Hematopoietic multipotent progenitor cell treated with erythropoietin and hydrocortisone succinate and interleukin-3 and kit ligand, for 15 days (in vitro differentiated cells): ENCODE results near the gene FKBP1B.
"Not testable (repeated sequence)": the region's sequence is repeated elsewhere in the genome, so short reads cannot be mapped to it uniquely, and the experiment has no call there.

Experiments
- DNase-seq: peaks from one replicate; pipeline ENCODE4 v3.0.0-alpha.2; 2015; ENCODE audit warnings: low spot score

The FKBP1B gene

GRCh38 chr2:24049485-24050021 lies at the start of gene FKBP1B:
Gene FKBP1B (plus strand): TSS chr2:24049741. CDS start chr2:24049850, 109 bp downstream.
- no peak for DNase-seq

GRCh38 chr2:24007693-24008092 lies 41.8 kb upstream of the FKBP1B start:
- no peak for DNase-seq

GRCh38 chr2:24008672-24009366 lies 40.7 kb upstream of the FKBP1B start:
- peak; percentile 26 for DNase-seq

- no peak for DNase-seq
Observed at GRCh38 chr2:24009367-24009679, 40.2 kb upstream of the FKBP1B start.

- peak; percentile 79 for DNase-seq
Observed at GRCh38 chr2:24009680-24010476, 39.7 kb upstream of the FKBP1B start, which contains the start of gene MFSD2B. Gene MFSD2B (plus strand): TSS chr2:24010085. CDS start chr2:24010097, 12 bp downstream.

GRCh38 chr2:24010477-24011249 lies 38.9 kb upstream of the FKBP1B start:
- peak; percentile 69 for DNase-seq

GRCh38 chr2:24011250-24012104 lies 38.1 kb upstream of the FKBP1B start:
- DNase-seq = peak; percentile 97

- DNase-seq = peak; percentile 48
Observed at GRCh38 chr2:24012521-24013188, 36.9 kb upstream of the FKBP1B start.

- not testable (repeated sequence) for DNase-seq
Observed at GRCh38 chr2:24014902-24015301, 34.6 kb upstream of the FKBP1B start.

- no peak for DNase-seq
Observed at GRCh38 chr2:24015562-24016375, 33.8 kb upstream of the FKBP1B start.

- no peak for DNase-seq
Observed at GRCh38 chr2:24016376-24016761, 33.2 kb upstream of the FKBP1B start.

- DNase-seq = no peak
Observed at GRCh38 chr2:24016853-24017703, 32.5 kb upstream of the FKBP1B start.

- no peak for DNase-seq
Observed at GRCh38 chr2:24017711-24018110, 31.8 kb upstream of the FKBP1B start.

- no peak for DNase-seq
Observed at GRCh38 chr2:24018241-24018640, 31.3 kb upstream of the FKBP1B start.

GRCh38 chr2:24019729-24020128 lies 29.8 kb upstream of the FKBP1B start:
- no peak for DNase-seq

GRCh38 chr2:24020244-24020643 lies 29.3 kb upstream of the FKBP1B start:
- no peak for DNase-seq

- peak; percentile 39 for DNase-seq
Observed at GRCh38 chr2:24021122-24021998, 28.2 kb upstream of the FKBP1B start.
